ENCODE measurements around the gene MICALL2.

The MICALL2 gene

GRCh38 chr7:1388021-1388702 lies 71.1 kb downstream of the MICALL2 start:
- TF ChIP-seq, protein P1, sequence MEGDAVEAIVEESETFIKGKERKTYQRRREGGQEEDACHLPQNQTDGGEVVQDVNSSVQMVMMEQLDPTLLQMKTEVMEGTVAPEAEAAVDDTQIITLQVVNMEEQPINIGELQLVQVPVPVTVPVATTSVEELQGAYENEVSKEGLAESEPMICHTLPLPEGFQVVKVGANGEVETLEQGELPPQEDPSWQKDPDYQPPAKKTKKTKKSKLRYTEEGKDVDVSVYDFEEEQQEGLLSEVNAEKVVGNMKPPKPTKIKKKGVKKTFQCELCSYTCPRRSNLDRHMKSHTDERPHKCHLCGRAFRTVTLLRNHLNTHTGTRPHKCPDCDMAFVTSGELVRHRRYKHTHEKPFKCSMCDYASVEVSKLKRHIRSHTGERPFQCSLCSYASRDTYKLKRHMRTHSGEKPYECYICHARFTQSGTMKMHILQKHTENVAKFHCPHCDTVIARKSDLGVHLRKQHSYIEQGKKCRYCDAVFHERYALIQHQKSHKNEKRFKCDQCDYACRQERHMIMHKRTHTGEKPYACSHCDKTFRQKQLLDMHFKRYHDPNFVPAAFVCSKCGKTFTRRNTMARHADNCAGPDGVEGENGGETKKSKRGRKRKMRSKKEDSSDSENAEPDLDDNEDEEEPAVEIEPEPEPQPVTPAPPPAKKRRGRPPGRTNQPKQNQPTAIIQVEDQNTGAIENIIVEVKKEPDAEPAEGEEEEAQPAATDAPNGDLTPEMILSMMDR (conservative IDR thresholded peaks at IDR 0.05; ENCODE audit: low read depth, low read length) = no peak
- Histone ChIP-seq H3K4me2 (no peak overlapping the region), H3K9ac (no peak overlapping the region), H3K27me3 (ENCODE audit: insufficient read depth, low read depth) (peaks cover 92% of the 10 kb centered on the region), H3K79me2 (ENCODE audit: insufficient read depth, low read depth) (no peaks in the 10 kb centered on the region), H2AFZ (ENCODE audit: low read depth) (no peak overlapping the region), H3K4me1 (ENCODE audit: low read depth, poor library complexity, severe bottlenecking) (no peaks in the 10 kb centered on the region), H3K27ac (no peak overlapping the region), H4K20me1 (ENCODE audit: insufficient read depth) (no peaks in the 10 kb centered on the region), H3K4me3 (IDR thresholded peaks at IDR 0.05; ENCODE audit: insufficient read depth, low read depth, low read length) (no peak overlapping the region), H3K36me3 (ENCODE audit: insufficient read depth) (no peaks in the 10 kb centered on the region)

DNA sequence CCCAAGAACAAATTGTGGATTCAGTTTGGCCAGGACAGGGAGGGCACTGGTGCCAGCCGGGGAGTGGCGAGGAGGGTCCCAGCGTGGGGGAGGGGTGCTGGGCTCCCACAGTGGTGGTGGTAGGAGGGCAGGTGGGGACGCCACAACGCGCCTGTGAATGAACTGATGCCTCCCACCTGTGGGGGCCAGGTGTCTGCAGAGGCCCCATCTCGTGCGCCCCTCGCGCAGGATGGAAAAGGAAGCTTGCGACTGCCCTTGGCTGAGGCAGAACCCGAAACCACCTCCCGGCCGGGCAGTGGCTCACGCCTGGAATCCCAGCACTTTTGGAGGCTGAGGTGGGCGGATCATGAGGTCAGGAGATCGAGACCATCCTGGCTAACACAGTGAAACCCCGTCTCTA lies 72.0 kb downstream of the MICALL2 start:
- H3K9ac ChIP-seq = no peak overlapping the region
- H3K27me3 ChIP-seq (ENCODE audit: insufficient read depth, low read depth) = peaks cover 94% of the 10 kb centered on the region

GRCh38 chr7:1386623-1387220 lies 72.5 kb downstream of the MICALL2 start:
- Histone ChIP-seq H3K9ac (no peak overlapping the region), H3K4me2 (no peak overlapping the region), H3K36me3 (ENCODE audit: insufficient read depth) (no peaks in the 10 kb centered on the region), H3K27ac (no peak overlapping the region), H3K4me1 (ENCODE audit: low read depth, poor library complexity, severe bottlenecking) (no peaks in the 10 kb centered on the region), H3K27me3 (ENCODE audit: insufficient read depth, low read depth) (peaks cover 94% of the 10 kb centered on the region), H4K20me1 (ENCODE audit: insufficient read depth) (no peaks in the 10 kb centered on the region), H2AFZ (ENCODE audit: low read depth) (no peak overlapping the region), H3K79me2 (ENCODE audit: insufficient read depth, low read depth) (no peaks in the 10 kb centered on the region), H3K4me3 (IDR thresholded peaks at IDR 0.05; ENCODE audit: insufficient read depth, low read depth, low read length) (no peak overlapping the region)
- TF ChIP-seq, protein P1 (conservative IDR thresholded peaks at IDR 0.05; ENCODE audit: low read depth, low read length) = no peak

More for the DNA sequence above, 72.0 kb downstream of the MICALL2 start:
- Histone ChIP-seq H2AFZ (ENCODE audit: low read depth) (no peak overlapping the region), H4K20me1 (ENCODE audit: insufficient read depth) (no peaks in the 10 kb centered on the region), H3K4me1 (ENCODE audit: low read depth, poor library complexity, severe bottlenecking) (no peaks in the 10 kb centered on the region), H3K4me3 (IDR thresholded peaks at IDR 0.05; ENCODE audit: insufficient read depth, low read depth, low read length) (no peak overlapping the region), H3K36me3 (ENCODE audit: insufficient read depth) (no peaks in the 10 kb centered on the region), H3K27ac (no peak overlapping the region), H3K79me2 (ENCODE audit: insufficient read depth, low read depth) (no peaks in the 10 kb centered on the region), H3K4me2 (no peak overlapping the region)
- TF ChIP-seq, protein P1 (conservative IDR thresholded peaks at IDR 0.05; ENCODE audit: low read depth, low read length) = no peak

GRCh38 chr7:1385809-1386622 lies 73.3 kb downstream of the MICALL2 start:
- no peak overlapping the region for H3K4me3 ChIP-seq (IDR thresholded peaks at IDR 0.05; ENCODE audit: insufficient read depth, low read depth, low read length)
- H3K27ac ChIP-seq = no peak overlapping the region
- no peaks in the 10 kb centered on the region for H3K79me2 ChIP-seq (ENCODE audit: insufficient read depth, low read depth)
- H2AFZ ChIP-seq (ENCODE audit: low read depth) = no peak overlapping the region
- H3K36me3 ChIP-seq (ENCODE audit: insufficient read depth) = no peaks in the 10 kb centered on the region
- TF ChIP-seq, protein P1 (conservative IDR thresholded peaks at IDR 0.05; ENCODE audit: low read depth, low read length) = no peak
- H3K4me2 ChIP-seq = no peak overlapping the region
- no peak overlapping the region for H3K9ac ChIP-seq
- H3K27me3 ChIP-seq (ENCODE audit: insufficient read depth, low read depth) = peaks cover 92% of the 10 kb centered on the region
- no peaks in the 10 kb centered on the region for H3K4me1 ChIP-seq (ENCODE audit: low read depth, poor library complexity, severe bottlenecking)
- H4K20me1 ChIP-seq (ENCODE audit: insufficient read depth) = no peaks in the 10 kb centered on the region

Measured in KMS-11 (cell line).